Uterus (tissue), 4 donors: ENCODE measurements around the gene SSR1. TPM values are rescaled to one million over a fixed set of nuclear protein-coding genes. Genes with fewer than 3 reads are reported as not detected.
"Not testable (repeated sequence)": the region's sequence is repeated elsewhere in the genome, so short reads cannot be mapped to it uniquely, and the experiment has no call there.

Source experiments
- DNase-seq, 2 donors: peaks; one replicate each; pipeline ENCODE4 v3.0.0-alpha.2; 2019 to 2020
- H3K27ac ChIP-seq, 2 donors: fragments of 200-600 bp; sonication (generic); 1 replicate in 1 of 2; 2 replicates in 1 of 2; pipeline ENCODE4 v1.5.1; 2016 to 2018
- H3K27me3 ChIP-seq, 2 donors: fragments of 200-600 bp; sonication (generic); one replicate each; pipeline ENCODE4 v1.5.1; 2018 to 2019; ENCODE audit warnings: control low read depth in 1 of 2
- H3K36me3 ChIP-seq, 2 donors: fragments of 200-600 bp; sonication (generic); one replicate each; pipeline ENCODE4 v1.5.1; 2019; ENCODE audit warnings: control low read depth in 1 of 2
- H3K4me1 ChIP-seq, 2 donors: fragments of 200-600 bp; sonication (generic); one replicate each; pipeline ENCODE4 v1.5.1; 2018 to 2019; ENCODE audit warnings: control low read depth in 1 of 2
- H3K4me3 ChIP-seq, 2 donors: fragments of 200-600 bp; sonication (generic); 1 replicate in 1 of 2; 2 replicates in 1 of 2; pipeline ENCODE4 v1.5.1; 2018 to 2019; ENCODE audit warnings: mild to moderate bottlenecking in 1 of 2
- H3K9me3 ChIP-seq, 2 donors: fragments of 200-600 bp; sonication (generic); one replicate each; pipeline ENCODE4 v1.5.1; 2019; ENCODE audit warnings: control low read depth in 1 of 2
- POLR2A ChIP-seq, 2 donors: fragments of 450-650 bp; IDR thresholded peaks; one replicate each; pipeline ENCODE4 v1.6.1; 2016; ENCODE audit warnings: antibody characterized with exemption in 2 of 2, mild to moderate bottlenecking in 1 of 2, moderate library complexity in 1 of 2
- intact Hi-C: fragments of 100-400 bp; cut with DNase I; formaldehyde crosslinking; loops from one replicate; pipeline ENCODE4 v1.15.1; 2023; ENCODE audit warnings: low total_unique reads
- total RNA-seq, 4 donors: library from RNA; depleted of rRNA in 3 of 4; stranded (reverse); fragments of >200 nt in 3 of 4; gene quantifications; one replicate each; pipeline versions ENCODE4 v1.1.0 to v1.2.4, GENCODE V29; 2014 to 2023
- TF ChIP-seq, protein P1 (sequence below), 4 experiments: fragments of 200-600 bp in 2 of 4; fragments of 450-650 bp in 2 of 4; sonication (generic) in 2 of 4; IDR thresholded peaks; one replicate each; pipeline ENCODE4 v1.5.1; 2016 to 2019; ENCODE audit warnings: antibody characterized with exemption in 4 of 4, mild to moderate bottlenecking in 2 of 4, moderate library complexity in 1 of 4
- donor health status: DM: yes; HTN: yes; CAD: no.

Gene SSR1
- total RNA-seq, 4 donors from 2014 or later = 77.4 to 138 (median 126) TPM

DNA sequence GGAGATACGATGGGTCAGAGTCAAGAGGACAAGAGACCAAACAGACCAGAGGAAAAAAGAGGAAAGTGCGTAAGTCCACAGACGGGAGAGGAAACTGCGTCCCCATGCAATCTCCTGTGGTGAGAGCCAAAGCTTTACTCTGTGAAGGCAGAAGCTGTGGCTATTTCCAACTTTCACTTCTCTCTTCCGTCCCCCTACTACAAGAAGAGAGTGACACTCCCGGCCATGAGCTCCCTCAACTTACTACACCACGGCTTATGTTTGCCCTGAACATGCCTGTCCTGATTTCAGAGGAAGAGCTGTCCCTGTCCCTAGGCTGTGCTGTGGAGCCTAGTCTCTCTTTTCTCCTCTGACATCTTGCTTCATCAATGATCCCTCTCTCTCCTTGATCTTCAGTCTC is 11.5 kb upstream of the SSR1 start:
- no peaks in the 10 kb centered on the region for H3K9me3 ChIP-seq
- H3K36me3 ChIP-seq = no peaks in the 10 kb centered on the region
- no peaks in the 10 kb centered on the region for H3K27me3 ChIP-seq
- no peak overlapping the region for H3K27ac ChIP-seq
- no peak for DNase-seq
- no peaks in the 10 kb centered on the region for H3K4me1 ChIP-seq
- intact Hi-C loops = no loop called here
- no peak overlapping the region for H3K4me3 ChIP-seq
- TF ChIP-seq, protein P1, sequence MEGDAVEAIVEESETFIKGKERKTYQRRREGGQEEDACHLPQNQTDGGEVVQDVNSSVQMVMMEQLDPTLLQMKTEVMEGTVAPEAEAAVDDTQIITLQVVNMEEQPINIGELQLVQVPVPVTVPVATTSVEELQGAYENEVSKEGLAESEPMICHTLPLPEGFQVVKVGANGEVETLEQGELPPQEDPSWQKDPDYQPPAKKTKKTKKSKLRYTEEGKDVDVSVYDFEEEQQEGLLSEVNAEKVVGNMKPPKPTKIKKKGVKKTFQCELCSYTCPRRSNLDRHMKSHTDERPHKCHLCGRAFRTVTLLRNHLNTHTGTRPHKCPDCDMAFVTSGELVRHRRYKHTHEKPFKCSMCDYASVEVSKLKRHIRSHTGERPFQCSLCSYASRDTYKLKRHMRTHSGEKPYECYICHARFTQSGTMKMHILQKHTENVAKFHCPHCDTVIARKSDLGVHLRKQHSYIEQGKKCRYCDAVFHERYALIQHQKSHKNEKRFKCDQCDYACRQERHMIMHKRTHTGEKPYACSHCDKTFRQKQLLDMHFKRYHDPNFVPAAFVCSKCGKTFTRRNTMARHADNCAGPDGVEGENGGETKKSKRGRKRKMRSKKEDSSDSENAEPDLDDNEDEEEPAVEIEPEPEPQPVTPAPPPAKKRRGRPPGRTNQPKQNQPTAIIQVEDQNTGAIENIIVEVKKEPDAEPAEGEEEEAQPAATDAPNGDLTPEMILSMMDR (IDR thresholded peaks at IDR 0.05) = no peak
- TF ChIP-seq POLR2A (IDR thresholded peaks at IDR 0.05) = no peak

DNA sequence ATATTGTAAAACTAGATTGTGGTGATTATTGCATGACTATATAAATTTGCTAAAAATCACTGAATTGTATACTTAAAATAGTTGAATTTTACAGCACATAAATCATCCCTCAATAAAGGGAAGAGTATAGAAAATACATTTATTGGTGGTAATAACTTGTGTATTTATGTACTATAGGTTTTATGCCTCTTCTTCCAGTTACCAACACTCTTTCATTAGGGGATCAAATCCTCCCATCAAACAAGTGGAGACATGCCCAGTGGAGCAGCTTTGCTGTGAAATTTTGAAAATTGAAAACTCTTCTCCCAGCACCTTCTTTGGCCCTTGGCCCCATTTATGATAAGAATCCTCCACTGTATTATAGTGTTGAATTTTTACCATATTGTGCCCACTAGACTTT is 10.1 kb upstream of the SSR1 start:
- Histone ChIP-seq H3K36me3 (no peaks in the 10 kb centered on the region), H3K4me1 (no peaks in the 10 kb centered on the region), H3K27me3 (no peaks in the 10 kb centered on the region), H3K27ac (no peak overlapping the region), H3K9me3 (no peaks in the 10 kb centered on the region), H3K4me3 (no peak overlapping the region)
- DNase-seq = no peak
- intact Hi-C loops = no loop called here
- TF ChIP-seq, protein P1 (IDR thresholded peaks at IDR 0.05) = no peak
- no peak for TF ChIP-seq POLR2A (IDR thresholded peaks at IDR 0.05)

DNA sequence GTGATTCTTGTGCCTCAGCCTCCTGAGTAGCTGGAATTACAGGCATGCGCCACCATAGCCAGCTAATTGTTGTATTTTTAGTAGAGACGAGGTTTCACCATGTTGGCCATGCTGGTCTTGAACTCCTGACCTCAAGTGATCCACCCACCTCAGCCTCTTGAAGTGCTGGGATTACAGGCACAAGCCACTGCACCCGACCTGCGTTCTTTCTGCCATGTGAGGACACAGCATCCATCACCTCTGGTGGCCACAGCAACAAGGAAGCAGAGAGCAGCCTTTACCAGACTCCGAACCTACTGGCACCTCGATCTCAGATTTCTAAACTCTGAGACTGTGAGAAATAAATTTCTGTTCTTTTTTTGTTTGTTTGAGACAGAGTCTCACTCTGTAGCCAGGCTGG is 8.9 kb upstream of the SSR1 start:
- intact Hi-C loops, DNase-seq, H3K27ac ChIP-seq, H3K4me1 ChIP-seq, H3K36me3 ChIP-seq, H3K9me3 ChIP-seq, H3K4me3 ChIP-seq, H3K27me3 ChIP-seq: not testable (repeated sequence)

DNA sequence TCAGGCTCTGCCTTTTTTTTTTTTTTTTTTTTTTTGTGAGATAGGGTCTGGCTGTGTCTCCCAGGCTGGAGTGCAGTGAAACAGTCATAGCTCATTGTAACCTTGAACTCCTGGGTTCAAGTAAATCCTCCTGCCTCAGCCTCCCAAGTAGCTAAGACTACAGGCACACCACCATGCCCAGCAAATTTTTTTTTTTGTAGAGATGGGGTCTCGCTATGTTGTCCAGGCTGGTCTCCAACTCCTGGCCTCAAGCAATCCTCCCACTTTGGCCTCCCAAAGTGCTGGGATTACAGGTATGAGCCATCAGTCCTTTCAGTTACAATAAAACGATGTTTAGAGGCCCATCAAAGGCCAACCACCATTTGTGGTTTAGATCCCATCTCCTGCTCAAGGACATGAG is 6.4 kb upstream of the SSR1 start:
- H3K9me3 ChIP-seq, H3K4me1 ChIP-seq, H3K4me3 ChIP-seq, H3K36me3 ChIP-seq, H3K27me3 ChIP-seq, DNase-seq, intact Hi-C loops, H3K27ac ChIP-seq: not testable (repeated sequence)

DNA sequence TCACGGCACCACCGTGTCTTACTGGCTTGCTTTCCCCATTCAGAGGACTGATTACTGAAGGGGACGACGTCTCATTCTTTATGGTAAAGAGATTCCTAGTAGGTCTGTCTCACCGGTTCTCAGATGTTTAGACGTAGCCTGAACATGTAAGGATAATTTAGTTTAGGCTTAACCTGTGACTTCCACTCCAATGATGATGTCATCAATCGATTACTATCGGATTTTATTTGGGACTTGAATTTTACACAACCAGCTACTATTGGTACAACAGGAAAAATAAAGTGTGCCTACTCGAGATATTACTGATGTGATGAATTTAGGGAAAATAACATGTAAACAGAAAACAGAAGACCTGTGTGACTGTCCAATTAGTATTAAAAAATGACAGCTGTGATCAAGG is 4.5 kb upstream of the SSR1 start:
- TF ChIP-seq, protein P1 (IDR thresholded peaks at IDR 0.05) = no peak
- TF ChIP-seq POLR2A (IDR thresholded peaks at IDR 0.05) = no peak
- Histone ChIP-seq H3K4me1 (no peaks in the 10 kb centered on the region), H3K27me3 (no peaks in the 10 kb centered on the region), H3K4me3 (no peak overlapping the region), H3K9me3 (no peaks in the 10 kb centered on the region), H3K27ac (no peak overlapping the region), H3K36me3 (no peaks in the 10 kb centered on the region)
- intact Hi-C loops = no loop called here
- no peak for DNase-seq

DNA sequence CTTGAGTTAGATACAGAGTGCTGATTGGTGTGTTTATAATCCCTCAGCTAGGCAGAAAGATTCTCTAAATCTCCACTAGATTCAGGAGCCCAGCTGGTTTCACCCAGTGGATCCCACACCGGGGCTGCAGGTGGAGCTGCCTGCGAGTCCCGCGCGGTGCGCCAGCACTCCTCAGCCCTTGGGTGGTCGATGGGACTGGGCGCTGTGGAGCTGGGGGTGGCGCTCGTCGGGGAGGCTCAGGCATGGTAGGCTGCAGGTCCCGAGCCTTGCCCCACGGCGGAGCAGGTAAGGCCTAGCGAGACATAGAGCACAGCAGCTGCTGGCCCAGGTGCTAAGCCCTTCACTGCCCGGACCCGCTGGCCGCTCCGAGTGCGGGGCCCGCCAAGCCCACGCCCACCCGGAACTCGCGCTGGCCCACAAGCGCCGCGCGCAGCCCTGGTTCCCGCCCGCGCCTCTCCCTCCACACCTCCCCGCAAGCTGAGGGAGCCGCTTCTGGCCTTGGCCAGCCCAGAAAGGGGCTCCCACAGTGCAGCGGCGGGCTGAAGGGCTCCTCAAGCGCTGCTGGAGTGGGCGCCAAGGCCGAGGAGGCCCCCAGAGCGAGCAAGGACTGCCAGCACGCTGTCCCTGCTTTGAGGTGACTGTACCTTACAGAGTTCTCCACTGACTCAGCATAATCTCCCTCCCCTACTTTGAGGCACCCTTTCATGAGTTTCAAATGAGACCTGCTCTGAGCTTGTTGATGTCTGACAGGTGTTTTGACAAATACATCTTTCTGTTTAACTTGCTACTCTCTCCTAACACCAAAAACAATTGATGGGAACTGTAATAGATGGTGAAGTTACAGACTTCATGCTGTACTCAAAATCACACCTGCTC is 3.9 kb upstream of the SSR1 start:
- H3K27me3 ChIP-seq = no peaks in the 10 kb centered on the region
- intact Hi-C loops = no loop called here
- DNase-seq = no peak
- no peaks in the 10 kb centered on the region for H3K36me3 ChIP-seq
- no peak for TF ChIP-seq POLR2A (IDR thresholded peaks at IDR 0.05)
- TF ChIP-seq, protein P1 (IDR thresholded peaks at IDR 0.05) = no peak
- H3K9me3 ChIP-seq = no peaks in the 10 kb centered on the region
- no peak overlapping the region for H3K27ac ChIP-seq
- no peak overlapping the region for H3K4me3 ChIP-seq
- no peaks in the 10 kb centered on the region for H3K4me1 ChIP-seq
